NCI-H2227 (cell line): ENCODE results near the gene TAS1R1.

ENCODE experiments used
- DNase-seq: peaks from one replicate; lab custom pipeline; 2025; ENCODE audit not compliant: unreplicated experiment; lab: John Stamatoyannopoulos, UW

Gene TAS1R1

DNA sequence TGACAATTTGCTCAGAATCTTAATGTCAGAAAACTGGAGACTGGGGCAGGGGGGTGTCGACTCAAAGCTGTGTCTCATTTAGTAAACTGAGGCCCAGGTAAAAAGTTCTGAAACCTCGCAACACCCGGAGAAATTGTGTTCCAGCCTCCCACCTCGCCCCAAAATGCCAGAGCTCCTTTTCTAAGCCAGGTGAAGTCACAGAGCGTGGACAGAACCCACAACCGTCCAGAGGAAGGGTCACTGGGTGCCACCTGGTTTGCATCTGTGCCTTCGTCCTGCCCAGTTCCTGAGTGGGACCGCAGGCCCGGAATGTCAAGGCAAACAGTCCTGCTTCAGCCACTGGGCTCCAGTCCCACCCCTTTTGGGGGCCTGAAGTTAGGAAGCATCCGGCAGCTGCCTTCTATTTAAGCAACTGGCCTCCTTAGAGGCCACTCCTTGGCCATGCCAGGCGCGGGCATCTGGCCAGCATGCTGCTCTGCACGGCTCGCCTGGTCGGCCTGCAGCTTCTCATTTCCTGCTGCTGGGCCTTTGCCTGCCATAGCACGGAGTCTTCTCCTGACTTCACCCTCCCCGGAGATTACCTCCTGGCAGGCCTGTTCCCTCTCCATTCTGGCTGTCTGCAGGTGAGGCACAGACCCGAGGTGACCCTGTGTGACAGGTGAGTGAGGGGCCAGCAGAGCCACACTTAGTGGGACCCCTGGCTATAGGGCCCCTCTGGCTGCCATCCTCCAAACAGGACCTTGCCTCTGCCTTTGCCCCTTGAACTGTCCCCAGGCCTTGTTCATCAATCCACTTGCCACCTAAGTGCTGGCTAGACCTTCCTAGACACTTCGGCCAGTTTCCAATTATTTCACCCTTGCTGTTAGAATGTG is at the start of gene TAS1R1:
Gene TAS1R1, plus strand, starts transcription at position 401 of the 872 bp plus-strand sequence. Its CDS starts 67 bp downstream, at position 468.
- no peak for DNase-seq

DNA sequence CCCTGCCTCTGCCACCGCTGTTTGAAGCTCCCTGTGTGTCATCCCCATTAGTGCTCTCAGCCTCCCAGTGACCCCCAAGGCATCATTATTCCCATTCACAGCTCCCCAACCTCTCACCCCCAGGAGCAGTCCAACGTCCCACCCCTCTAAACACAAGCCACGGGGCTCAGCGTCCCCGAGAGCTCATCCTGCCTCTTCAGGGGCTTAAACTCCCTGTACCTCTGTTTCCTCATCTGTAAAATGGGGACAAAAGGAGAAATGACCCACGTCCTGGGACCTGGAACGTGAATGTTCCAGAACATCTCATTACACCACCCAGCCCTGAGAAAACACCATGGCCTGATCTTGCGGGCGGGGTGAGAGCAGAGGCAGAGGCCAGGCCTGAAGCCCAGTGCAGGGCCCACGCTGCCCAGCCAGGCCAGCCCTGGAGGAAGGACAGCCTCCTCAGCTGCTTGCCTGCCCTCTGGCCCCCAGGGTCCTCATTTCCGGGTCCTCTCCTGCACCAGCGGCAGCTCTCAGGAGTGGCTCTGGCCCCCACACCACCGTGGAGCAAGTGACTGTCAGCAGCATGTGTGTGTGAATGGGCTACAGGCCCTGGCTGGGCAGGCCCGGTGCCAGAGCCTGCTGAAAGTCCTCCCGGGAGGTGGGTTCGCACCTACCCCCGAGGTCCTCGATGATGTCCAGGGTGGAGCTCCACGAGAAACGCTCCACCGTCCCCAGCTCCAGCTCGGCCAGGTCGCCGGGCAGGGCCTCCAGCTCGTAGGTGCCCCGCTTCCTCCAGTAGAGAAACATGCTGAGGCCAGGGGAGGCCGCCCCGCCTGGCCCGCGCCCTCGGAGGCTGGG is 49.5 kb upstream of the TAS1R1 start:
- DNase-seq: no peak

DNA sequence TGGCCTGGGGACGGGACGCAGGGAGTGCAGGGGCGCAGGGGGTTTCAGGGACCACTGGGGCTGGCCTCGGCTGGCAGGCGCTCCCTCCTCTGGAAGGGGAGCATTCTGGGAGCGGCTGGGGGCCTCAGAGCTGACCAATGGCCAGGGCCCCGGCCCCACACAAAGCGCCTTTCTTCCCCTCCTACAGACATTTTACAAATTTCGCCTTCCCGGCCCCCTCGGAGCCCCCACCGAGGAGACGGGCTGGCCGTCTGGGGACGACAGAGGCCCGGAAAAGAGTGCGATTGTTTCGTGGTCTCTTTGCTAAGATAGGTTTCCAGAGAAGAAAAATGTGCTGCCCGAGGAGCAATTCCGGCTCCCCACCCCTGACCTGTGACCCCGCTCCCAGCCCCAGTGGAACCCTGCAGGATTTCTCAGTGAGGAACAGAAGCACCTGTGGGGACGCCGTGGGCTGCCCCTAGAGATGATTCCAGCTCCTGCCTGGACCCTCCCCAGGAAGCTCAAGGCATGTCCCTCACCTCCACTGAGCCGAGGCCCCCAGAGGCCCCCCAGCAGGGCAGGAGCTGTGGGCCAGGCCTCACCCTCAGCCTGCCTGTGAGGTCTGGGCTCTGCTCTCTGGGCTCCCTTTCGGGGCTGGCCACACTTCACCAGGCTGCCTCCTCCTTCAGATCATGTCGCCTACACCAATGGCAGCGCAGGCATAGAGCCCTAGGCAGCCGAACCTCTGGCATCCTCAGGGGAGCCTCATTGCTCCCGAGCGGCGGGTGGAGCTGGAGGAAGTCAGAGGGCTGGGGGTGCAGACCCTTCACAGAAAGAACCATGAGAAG is 48.7 kb upstream of the TAS1R1 start:
- DNase-seq: no peak

DNA sequence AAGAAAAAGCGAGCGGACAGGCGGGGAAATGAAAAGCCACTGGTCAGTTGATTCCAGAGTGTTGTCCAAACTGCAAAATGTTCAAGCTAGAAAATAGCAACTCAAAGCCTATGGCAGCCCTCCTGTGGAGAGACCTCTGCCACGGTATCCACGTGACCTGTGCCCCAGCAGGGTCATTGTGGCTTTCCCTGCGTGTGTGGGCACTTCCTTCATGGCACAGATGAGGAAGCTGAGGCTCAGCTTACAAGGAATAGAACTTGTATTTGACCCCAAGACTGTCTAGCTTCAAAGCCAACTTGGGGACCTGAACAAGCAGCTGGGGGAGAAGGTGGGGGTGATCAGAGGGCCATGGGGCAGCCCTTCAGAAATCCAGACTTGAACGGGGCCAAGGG is 48.1 kb upstream of the TAS1R1 start:
- DNase-seq: no peak

DNA sequence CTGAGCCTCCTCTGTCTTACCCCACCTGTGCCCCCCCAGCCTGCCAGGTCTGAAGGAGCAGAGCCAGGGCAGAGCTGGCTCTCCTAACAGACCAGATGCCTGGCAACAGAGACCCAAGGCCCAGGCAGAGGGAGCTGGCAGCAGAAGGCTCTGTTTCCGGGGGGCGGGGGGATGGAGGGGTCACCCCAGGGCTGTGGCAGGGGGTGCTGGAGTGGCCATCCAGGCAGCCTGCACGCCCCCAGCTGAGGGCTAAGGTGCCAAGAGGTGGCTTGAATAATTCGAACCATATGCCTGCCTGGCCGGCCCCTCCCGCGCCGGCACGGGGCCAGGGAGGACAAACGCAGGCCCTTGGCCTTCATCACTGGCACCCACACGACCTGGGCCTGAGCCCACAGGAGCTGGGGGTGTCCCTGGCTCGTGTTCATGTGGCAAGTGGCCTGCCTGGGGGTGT is 47.6 kb upstream of the TAS1R1 start:
- no peak for DNase-seq

DNA sequence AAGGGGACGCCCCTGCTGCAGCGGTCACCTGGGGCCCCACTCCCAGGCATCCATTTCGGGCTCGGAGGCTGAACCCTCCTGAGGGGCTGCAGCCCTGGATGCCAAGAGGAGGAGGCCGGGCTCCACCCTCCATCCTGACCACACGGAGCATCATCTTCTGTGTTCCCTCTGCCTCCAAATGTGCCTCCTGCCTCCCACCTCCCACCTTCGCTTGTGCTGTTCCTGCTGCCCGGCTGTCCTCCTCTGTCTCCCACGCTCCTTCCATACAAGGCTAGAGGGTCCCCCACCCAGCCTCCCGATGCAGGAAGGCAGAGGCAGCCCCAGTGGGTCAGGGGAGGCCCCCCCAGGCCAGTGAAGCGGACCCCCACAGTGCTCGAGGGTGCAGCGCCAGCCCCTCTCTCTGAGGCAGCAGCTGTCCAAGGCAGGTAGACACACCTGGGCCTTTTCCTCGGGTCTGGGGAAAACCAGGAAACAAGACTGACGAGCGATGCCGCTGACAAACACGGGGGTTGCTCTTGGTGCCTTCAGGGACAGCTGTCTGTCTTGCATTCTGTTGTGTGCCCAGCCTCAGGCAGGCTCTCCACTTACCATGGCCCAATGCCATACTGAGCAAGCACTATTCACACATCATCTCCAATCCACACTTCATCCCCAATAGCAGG is 46.8 kb upstream of the TAS1R1 start:
- DNase-seq: no peak

DNA sequence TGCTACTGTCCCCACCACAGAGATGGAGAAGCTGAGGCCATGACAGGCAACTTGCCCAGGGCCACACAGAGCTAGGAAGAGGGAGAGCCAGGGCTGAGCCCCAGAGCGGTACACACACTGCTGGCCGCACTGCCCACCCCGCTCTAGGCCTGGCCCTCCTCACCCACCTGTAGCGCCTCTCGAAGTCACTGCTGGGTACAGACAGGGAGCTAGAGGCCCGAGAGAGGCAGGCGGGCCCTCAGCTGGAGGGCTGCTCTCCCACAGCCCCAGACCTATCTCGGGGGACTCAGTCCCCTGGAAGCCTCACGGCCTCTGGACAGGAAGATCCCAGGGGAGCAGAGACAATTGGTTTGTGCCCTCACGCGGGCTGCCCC is 46.3 kb upstream of the TAS1R1 start:
- no peak for DNase-seq

DNA sequence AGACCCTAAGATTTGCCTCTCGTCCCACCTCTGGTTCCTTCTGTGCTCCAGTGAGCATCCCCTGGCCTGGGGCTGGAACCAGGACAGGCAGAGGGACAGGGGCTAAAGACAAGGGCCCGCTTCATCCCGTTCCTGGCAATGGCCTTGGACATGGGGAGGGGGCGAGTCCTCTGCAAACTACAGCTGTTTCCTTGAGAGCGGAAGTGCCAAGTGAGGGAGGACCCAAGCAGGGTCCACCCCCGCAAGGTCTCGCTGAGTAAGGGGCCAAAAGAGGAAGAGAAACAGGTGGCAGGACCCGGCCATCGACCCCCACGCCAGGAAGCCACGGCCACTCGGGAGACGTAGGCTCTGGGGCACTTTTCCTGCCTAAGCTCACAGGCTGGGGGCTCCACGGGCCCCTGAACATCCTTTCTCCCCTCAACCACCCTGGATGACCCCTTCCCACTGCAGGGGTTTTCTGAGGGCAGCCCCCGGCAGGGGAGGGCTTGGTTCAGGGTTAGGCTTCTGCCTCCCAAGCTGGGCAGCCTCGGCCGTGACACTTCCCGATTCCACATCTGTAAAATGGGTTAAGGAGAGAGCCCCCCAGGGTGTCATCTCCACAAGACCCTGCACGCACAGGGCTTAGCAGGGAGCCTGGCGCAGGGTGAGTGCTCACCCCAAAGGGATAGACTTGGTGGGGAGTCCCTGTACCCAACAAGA is 45.7 kb upstream of the TAS1R1 start:
- DNase-seq: no peak

DNA sequence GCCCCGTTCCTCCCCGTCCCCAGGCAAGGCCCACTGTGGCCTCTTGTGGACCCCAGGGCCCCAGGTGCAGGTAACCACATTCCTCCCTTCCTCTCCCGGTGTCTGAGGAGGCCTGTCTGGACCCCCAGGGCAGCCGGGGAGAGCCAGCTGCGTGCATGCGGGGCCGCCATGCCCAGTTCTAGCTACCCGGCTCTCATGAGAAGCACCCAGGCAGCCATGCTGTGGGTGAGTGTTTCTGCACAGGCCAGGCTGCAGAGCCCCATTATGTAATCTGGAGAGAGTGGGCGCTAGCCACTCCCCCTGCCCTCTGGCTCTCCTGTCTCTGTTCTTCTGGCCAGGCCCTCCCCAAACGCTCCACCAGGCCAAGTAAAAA is 45.2 kb upstream of the TAS1R1 start:
- peak; percentile 33 for DNase-seq

DNA sequence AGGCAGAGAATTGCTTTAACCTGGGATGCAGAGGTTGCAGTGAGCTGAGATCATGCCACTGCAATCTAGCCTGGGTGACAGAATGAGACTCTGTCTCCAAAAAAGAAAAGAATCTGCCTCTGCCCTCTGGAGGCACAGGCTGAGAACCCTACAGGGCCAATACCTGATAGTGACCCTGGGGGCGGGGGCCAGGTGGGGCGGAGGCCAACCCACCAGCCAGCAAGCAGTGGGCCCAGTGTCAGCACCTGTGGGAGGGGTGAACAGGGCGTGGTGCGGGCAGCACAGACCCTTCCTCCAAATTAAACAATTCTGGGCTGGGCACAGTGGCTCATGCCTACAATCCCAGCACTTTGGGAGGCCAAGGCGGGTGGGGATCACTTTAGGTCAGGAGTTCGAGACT is 44.6 kb upstream of the TAS1R1 start:
- DNase-seq: no peak

DNA sequence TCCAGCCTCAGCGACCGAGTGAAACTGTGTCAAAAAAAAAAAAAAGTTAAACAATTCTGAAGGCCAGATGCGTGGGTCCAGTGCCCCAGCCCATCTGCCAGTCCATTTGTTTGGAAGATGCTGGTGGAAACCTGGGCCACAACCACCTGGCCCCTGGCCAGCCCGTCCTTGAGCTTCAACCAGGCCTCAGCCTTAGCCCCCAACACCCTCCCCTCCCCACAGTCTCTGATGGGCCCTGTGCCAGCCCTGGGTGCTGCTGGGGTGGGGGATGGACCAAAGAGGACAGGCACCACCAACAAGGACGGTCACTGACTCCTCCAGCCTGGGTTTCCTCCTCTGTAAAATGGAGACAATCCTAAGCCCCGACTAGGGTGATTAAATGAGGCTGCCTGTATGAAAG is 44.1 kb upstream of the TAS1R1 start:
- DNase-seq: no peak

DNA sequence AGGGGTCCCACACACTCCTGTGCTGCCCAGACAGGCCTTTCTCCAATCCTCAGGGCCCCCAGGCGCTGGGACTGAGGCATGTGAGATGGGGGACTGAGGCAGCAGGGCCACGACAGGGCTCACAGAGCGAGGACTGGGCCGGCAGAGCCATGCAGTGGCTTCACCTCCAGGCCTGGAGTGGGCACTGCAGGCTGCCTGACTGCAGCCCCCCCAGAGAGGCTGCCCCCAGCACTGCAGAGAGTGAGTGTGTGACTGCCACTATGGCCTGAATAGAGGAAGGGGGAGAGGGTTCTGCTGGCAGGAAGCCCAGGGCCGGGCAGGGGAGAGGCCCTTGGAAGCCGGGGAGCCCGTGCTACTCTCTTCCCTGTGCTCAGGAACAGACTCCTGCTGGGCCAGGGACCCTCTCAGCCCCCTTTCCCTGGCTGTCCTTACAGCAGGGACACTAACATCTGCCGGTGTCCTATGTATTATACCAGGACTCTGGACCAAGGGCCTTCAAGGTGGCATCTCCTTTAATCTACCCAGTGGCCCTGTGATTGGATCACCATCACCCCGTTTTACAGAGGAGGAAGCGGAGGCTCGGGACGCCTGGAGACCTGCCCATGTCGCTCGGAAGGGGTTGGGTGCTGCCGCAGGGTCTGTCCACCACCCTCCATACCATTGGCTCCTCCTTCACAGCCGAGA is 43.4 kb upstream of the TAS1R1 start:
- DNase-seq: no peak

DNA sequence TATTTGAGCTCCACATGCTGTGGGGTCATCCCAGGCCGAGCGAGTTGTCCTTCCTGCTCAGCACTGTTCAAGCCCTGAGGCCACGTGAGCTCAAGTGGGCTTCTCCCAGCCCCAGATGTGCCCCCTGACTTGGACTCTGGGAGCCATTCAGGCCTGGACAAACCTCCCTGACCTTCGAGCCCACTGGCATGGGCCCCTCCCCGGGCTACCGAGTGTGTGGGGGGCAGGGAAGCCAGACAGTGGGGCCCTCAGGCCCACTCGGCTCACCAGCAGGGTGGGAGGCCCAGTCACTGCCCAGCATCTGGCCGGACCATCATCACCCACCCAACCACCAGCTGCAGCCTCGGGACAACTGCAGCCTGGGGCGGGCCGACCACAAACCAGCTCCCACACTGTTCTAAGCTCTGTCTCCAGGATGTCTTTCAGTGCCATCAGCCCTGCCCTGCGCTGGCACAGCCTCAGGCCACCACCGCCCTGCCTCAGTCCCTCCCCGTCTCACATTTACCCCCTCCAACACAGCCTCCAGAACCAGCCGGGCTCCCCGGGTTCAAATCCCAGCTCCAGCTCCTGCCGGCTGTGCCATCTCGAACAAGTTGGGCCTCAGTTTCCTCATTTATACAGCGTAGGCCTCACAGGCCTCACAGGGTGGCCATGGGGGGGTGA is 42.7 kb upstream of the TAS1R1 start:
- DNase-seq: no peak

DNA sequence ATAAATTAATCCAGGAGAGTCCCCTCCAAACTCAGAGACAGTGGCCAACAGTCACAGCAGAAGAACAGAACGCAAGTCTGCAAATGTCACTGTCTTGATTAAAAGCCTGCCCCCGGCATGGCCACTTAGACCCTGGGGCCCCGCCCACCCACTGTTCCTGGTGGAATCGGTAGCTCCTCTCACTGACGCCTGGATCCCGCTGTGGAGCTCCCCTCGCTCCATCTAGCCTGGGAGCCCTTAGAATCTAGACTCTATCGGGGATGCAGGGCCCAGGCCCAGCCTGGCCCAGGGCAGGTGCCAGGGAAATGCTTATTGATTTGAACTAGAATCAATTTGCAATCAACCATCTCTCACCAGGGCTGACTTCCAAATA is 42.2 kb upstream of the TAS1R1 start:
- no peak for DNase-seq

DNA sequence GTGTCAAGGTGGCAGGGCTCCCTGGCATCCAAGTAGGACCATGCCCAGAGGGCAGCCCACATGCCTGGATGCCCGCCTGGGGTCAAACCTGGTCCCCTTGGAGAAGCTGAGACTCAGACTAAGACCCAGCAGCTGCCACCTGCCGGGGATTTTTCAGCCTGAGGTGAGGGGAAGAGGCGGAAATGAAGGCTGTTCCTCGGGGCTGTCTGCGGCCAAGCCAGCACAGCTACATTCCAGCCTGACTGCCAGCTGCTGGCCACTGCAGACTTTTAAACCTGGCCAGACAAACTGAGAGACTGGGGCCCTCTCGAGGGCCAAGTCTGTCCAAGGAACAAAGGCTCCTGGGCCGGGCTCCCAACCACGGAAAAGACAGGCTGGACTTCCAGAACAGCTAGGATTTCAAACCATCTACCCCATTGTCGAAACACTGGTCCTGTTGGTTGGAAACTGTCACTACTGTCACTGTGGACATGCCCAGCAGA is 41.7 kb upstream of the TAS1R1 start:
- DNase-seq: no peak

DNA sequence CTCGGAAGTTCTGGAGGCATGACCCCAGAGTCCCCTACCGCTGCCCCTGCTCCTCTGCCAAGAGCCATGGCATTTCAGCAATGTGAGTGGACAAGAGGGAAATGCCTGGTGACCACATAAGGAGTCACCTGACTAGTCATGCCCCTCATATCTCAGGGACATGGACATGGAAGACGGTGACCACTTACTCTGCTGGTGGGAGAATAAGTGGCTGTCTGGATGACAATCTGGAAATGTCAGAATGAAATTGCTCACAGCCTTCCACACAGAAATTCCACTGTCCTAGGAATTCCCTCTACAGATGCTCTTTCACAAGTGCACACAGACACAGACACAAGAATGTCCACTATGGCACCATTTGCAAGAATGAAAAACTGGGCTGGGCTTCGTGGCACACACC is 39.3 kb upstream of the TAS1R1 start:
- DNase-seq: no peak

DNA sequence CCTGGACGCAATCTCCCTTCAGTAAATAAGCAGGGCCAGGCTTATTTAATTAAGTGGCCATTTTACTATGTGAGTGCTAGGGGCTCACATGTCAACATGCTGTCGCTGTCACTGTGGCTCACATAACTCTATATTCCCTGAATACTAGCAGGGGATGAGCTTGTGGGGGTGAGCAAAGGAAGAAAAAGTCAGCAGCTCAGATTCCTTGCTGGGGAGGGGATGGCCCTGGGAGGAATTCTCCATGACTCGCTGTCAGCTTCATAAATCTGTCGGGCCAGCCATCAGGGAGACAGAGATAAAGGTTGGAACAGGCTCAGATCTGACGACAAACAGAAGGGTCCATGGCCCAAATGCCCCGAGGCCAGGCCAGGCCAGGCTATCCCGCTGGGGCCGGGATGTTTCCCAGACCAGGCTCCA is 37.7 kb upstream of the TAS1R1 start:
- DNase-seq: no peak

DNA sequence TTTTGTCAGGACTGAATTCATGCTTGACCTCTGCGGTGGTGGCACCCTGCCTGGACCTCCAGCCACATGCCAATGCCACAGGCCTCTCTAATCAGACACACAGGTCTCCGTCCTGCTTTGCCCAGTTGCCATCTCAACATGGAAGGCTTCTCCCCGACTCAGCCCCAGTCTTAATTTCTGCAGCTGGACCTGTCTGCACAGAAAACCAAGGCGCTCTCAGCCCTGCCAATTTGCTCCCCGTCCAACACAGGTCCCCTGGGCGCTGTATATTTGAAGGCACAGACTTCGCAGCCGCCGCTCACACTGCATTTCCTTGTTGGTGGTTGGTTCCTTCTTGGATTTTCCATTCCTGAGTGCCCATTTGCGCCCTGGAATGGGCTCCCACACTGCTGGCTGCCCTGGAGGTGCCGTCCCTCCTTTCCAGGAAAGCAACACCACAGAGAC is 35.6 kb upstream of the TAS1R1 start:
- no peak for DNase-seq
